ENCODE data around the gene MTG2. TPM values are rescaled to one million over a fixed set of nuclear protein-coding genes. Genes with fewer than 3 reads are reported as not detected.

MTG2 gene
- total and polyA plus RNA-seq, 2 experiments from 2014 or later = 20.4 to 32.9 TPM

GRCh38 chr20:62176866-62177265 is 6.0 kb upstream of the MTG2 start:
- Histone ChIP-seq H3K36me3 (peaks cover 26% of the 10 kb centered on the region), H3K27me3 (no peaks in the 10 kb centered on the region), H3K9me3 (ENCODE audit: low read depth) (no peaks in the 10 kb centered on the region), H3K4me3 (no peak overlapping the region), H3K27ac (no peak overlapping the region), H3K4me1 (ENCODE audit: low read depth) (peaks cover 3% of the 10 kb centered on the region)
- no peak for TF ChIP-seq CTCF (IDR thresholded peaks at IDR 0.05; ENCODE audit: low read depth, low read length)
- DNase-seq (ENCODE audit: low read depth in 1 of 2, low spot score in 1 of 2) = no peak

- Histone ChIP-seq H3K27me3 (no peaks in the 10 kb centered on the region), H3K4me1 (ENCODE audit: low read depth) (peaks cover 7% of the 10 kb centered on the region), H3K4me3 (no peak overlapping the region), H3K9me3 (ENCODE audit: low read depth) (no peaks in the 10 kb centered on the region), H3K36me3 (peaks cover 26% of the 10 kb centered on the region), H3K27ac (no peak overlapping the region)
- DNase-seq (ENCODE audit: low read depth in 1 of 2, low spot score in 1 of 2) = no peak
- TF ChIP-seq CTCF (IDR thresholded peaks at IDR 0.05; ENCODE audit: low read depth, low read length) = no peak
These were observed 5.5 kb upstream of the MTG2 start for GRCh38 chr20:62177307-62177706.

GRCh38 chr20:62178316-62179161 is 4.3 kb upstream of the MTG2 start:
- H3K4me1 ChIP-seq (ENCODE audit: low read depth) = peaks cover 7% of the 10 kb centered on the region
- H3K27me3 ChIP-seq = no peaks in the 10 kb centered on the region
- no peak for DNase-seq (ENCODE audit: low read depth in 1 of 2, low spot score in 1 of 2)
- H3K27ac ChIP-seq = no peak overlapping the region
- TF ChIP-seq CTCF (IDR thresholded peaks at IDR 0.05; ENCODE audit: low read depth, low read length) = no peak
- H3K4me3 ChIP-seq = no peak overlapping the region
- peaks cover 15% of the 10 kb centered on the region for H3K36me3 ChIP-seq
- no peaks in the 10 kb centered on the region for H3K9me3 ChIP-seq (ENCODE audit: low read depth)

- no peak for TF ChIP-seq CTCF (IDR thresholded peaks at IDR 0.05; ENCODE audit: low read depth, low read length)
- Histone ChIP-seq H3K27me3 (no peaks in the 10 kb centered on the region), H3K36me3 (peaks cover 15% of the 10 kb centered on the region), H3K9me3 (ENCODE audit: low read depth) (no peaks in the 10 kb centered on the region), H3K27ac (no peak overlapping the region), H3K4me3 (no peak overlapping the region), H3K4me1 (ENCODE audit: low read depth) (peaks cover 10% of the 10 kb centered on the region)
- DNase-seq (ENCODE audit: low read depth in 1 of 2, low spot score in 1 of 2) = no peak
These were observed 3.7 kb upstream of the MTG2 start for GRCh38 chr20:62179162-62179504.

- Histone ChIP-seq H3K27me3 (no peaks in the 10 kb centered on the region), H3K36me3 (peaks cover 7% of the 10 kb centered on the region), H3K4me1 (ENCODE audit: low read depth) (peaks cover 10% of the 10 kb centered on the region), H3K4me3 (peak overlapping the region; percentile 54), H3K27ac (peak overlapping the region; percentile 90), H3K9me3 (ENCODE audit: low read depth) (no peaks in the 10 kb centered on the region)
- no peak for DNase-seq (ENCODE audit: low read depth in 1 of 2, low spot score in 1 of 2)
- no peak for TF ChIP-seq CTCF (IDR thresholded peaks at IDR 0.05; ENCODE audit: low read depth, low read length)
These were observed 1.0 kb upstream of the MTG2 start for GRCh38 chr20:62181808-62182207.
